ENCODE measurements around the gene WRAP53.

Gene WRAP53

GRCh38 chr17:7697828-7698588, 9.7 kb downstream of the WRAP53 start:
- FAIRE-seq, result no peak
- DNase-seq (ENCODE audit: insufficient read length, low spot score), result no peak
- no peak for TF ChIP-seq CTCF (IDR thresholded peaks at IDR 0.05; ENCODE audit: insufficient read depth, missing control alignments)

GRCh38 chr17:7700510-7700909, 12.2 kb downstream of the WRAP53 start:
- DNase-seq (ENCODE audit: insufficient read length, low spot score) (no peak), FAIRE-seq (no peak)
- TF ChIP-seq CTCF (IDR thresholded peaks at IDR 0.05; ENCODE audit: insufficient read depth, missing control alignments), result no peak

GRCh38 chr17:7701681-7702080, 13.4 kb downstream of the WRAP53 start:
- no peak for TF ChIP-seq CTCF (IDR thresholded peaks at IDR 0.05; ENCODE audit: insufficient read depth, missing control alignments)
- DNase-seq (ENCODE audit: insufficient read length, low spot score) (no peak), FAIRE-seq (no peak)

- no peak for DNase-seq (ENCODE audit: insufficient read length, low spot score)
- TF ChIP-seq CTCF (IDR thresholded peaks at IDR 0.05; ENCODE audit: insufficient read depth, missing control alignments), result no peak
- FAIRE-seq, result no peak
Observed at GRCh38 chr17:7702776-7703175, 14.5 kb downstream of the WRAP53 start.

- FAIRE-seq, result no peak
- DNase-seq (ENCODE audit: insufficient read length, low spot score), result no peak
- TF ChIP-seq CTCF (IDR thresholded peaks at IDR 0.05; ENCODE audit: insufficient read depth, missing control alignments), result no peak
Observed at GRCh38 chr17:7703584-7704479, 15.6 kb downstream of the WRAP53 start.

GRCh38 chr17:7704601-7705268, 16.5 kb downstream of the WRAP53 start, which contains the start of gene EFNB3:
TSS of gene EFNB3 (plus strand) at chr17:7705202. CDS start at chr17:7705599, 397 bp downstream.
- FAIRE-seq (no peak), DNase-seq (ENCODE audit: insufficient read length, low spot score) (peak; percentile 48)
- no peak for TF ChIP-seq CTCF (IDR thresholded peaks at IDR 0.05; ENCODE audit: insufficient read depth, missing control alignments)

All from D721Med (cell line).